NCI-H1694 (cell line): Measurements from ENCODE around the gene POLR2F.

Source experiments
- DNase-seq: peaks from one replicate; lab custom pipeline; 2025; lab: John Stamatoyannopoulos, UW

Gene POLR2F

DNA sequence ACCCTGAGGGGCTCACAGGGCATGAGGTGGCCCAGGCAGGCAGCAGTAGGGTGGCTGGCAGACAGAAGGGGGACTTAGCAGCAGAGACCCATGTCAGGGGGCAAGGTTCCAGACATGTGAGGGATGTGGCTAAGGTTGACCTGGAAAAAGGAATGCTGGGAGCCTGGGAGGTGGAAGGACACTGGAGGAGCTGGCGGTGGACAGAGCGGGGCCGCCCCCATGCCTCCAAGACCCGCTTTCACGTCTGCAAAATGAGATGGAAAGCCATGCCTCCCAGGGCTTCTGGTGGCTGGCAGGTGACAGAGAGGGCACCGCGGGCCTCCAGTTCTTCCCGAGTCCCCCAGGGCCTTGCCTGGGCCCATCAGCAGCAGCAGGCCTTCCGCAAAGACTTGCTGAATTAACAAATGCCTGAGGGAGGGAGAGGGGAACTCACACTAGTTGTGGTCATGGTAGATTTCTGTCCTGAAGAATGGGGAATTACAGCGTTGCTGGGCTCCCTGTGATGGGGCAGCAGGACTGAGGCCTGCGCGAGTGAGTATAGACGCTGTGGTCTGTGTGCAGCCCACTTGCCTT is 53.9 kb downstream of the POLR2F start:
- DNase-seq, result no peak

- DNase-seq, result no peak
Measured at GRCh38 chr22:38009000-38009806, 55.7 kb downstream of the POLR2F start.

DNA sequence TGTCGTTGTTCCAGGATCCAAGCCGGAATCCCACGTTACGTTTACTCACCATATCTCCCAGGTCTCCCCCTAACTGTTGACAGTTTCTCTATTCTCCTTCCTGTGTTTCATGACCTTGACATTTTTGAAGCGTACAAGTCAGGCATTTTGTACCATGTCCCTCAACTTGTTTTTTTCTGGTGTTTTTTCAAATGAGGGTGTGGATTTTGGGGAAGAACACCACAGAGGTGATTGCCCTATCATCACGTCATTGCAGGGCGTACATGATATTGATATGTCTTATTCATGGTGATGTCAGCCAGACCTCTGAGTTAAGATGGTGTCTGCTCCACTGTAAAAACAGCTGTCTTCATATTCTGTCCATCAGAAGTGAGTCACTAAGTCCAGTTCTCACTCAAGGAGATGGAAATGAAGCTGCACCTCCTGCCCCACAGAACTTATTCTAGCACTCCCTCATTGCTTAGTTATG is 59.1 kb downstream of the POLR2F start:
- DNase-seq, result no peak

GRCh38 chr22:38014083-38014482 is 60.6 kb downstream of the POLR2F start:
- no peak for DNase-seq

- DNase-seq, result no peak
Measured at GRCh38 chr22:38016182-38017151, 63.0 kb downstream of the POLR2F start.

GRCh38 chr22:38017272-38017920 is 63.9 kb downstream of the POLR2F start:
- no peak for DNase-seq

- DNase-seq, result no peak
Measured at GRCh38 chr22:38017939-38018885, 64.7 kb downstream of the POLR2F start.
